T-helper 2 cell treated with Interferon-gamma antibody and Interleukin-4, amounts not matched to agents 5 μg/mL and 100 μg/mL, for 36 hours (primary cell): Measurements from ENCODE around the gene PCDH9.
"Not testable (repeated sequence)": the region's sequence is repeated elsewhere in the genome, so short reads cannot be mapped to it uniquely, and the experiment has no call there.

ENCODE experiments used
- DNase-seq: peaks from one replicate; pipeline ENCODE4 v3.0.0; 2021; ENCODE audit warnings: low spot score
- H3K27ac Mint-ChIP-seq: one replicate; pipeline ENCODE4 v1.8.0; 2021; ENCODE audit warnings: mild to moderate bottlenecking, mixed read lengths
- H3K27me3 Mint-ChIP-seq: one replicate; pipeline ENCODE4 v1.8.0; 2021; ENCODE audit warnings: low read depth, mixed read lengths
- H3K36me3 Mint-ChIP-seq: one replicate; pipeline ENCODE4 v1.8.0; 2021; ENCODE audit warnings: low read depth, mixed read lengths
- H3K4me1 Mint-ChIP-seq: one replicate; pipeline ENCODE4 v1.8.0; 2021; ENCODE audit warnings: low read depth, mixed read lengths
- H3K4me3 Mint-ChIP-seq: one replicate; pipeline ENCODE4 v1.8.0; 2022; ENCODE audit warnings: mild to moderate bottlenecking, moderate library complexity, mixed read lengths
- H3K9me3 Mint-ChIP-seq: one replicate; pipeline ENCODE4 v1.8.0; 2021; ENCODE audit warnings: mixed read lengths

PCDH9 gene

DNA sequence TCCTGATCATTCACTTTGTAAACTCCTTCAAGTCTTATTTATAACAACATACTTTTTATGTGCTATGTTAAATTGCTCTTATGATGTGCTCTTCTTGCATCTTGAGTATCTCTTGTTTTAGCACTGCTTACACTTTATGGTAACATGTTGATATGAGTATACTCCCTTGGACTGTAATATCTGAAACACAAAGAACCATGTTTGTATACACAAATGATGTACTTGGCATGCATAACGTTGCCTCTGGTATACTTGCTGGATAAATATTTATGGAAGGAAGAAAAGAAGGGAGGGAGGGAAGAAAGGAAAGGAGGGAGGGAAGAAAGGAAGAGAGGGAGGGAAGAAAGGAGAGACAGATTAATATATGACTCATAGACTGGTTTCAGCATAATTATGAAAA lies 333.2 kb downstream of the PCDH9 start:
- no peaks in the 10 kb centered on the region for H3K27me3 Mint-ChIP-seq
- H3K4me1 Mint-ChIP-seq, result no peaks in the 10 kb centered on the region
- no peaks in the 10 kb centered on the region for H3K9me3 Mint-ChIP-seq
- H3K4me3 Mint-ChIP-seq, result no peak overlapping the region
- no peak overlapping the region for H3K27ac Mint-ChIP-seq
- no peak for DNase-seq
- no peaks in the 10 kb centered on the region for H3K36me3 Mint-ChIP-seq

DNA sequence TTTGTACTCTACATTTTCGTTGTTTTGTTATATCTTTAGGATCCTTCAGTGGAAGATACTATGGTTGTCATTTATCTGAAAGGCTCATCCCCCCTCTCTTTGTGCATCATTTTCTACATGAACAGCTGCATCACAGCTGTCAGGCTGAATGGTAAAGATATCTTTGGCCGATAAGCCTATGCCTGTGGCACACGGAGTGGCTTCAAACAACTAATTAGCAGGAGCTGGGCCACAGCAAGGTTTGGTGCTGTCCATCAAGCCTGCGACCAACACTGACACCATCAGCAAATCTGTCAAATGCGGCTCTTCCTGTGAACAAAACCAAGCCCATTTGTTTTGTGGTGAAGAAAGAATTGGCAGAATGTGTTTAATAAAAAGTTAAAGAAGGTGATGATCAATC lies 334.4 kb downstream of the PCDH9 start:
- H3K4me1 Mint-ChIP-seq, result no peaks in the 10 kb centered on the region

DNA sequence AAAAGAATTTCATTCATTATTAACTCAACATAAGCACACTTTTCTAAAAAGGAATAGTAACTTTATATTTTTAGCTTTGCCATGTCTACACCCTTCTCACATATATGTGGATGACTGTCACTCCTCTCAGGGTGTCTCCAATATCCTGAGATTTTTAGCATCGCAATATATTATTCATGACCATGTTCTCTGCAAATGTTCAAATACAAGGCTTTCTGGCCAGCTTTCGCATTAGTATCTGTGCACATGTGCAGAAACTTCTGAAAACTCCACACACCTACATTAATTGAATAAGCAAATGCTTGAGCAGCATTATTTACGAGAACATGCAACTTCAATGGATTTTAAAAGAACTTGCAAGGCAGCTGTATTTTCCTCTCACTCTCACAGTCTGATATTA lies 334.8 kb downstream of the PCDH9 start:
- H3K27me3 Mint-ChIP-seq, result no peaks in the 10 kb centered on the region
- H3K9me3 Mint-ChIP-seq, result no peaks in the 10 kb centered on the region
- H3K4me3 Mint-ChIP-seq, result no peak overlapping the region
- H3K4me1 Mint-ChIP-seq, result no peaks in the 10 kb centered on the region
- no peaks in the 10 kb centered on the region for H3K36me3 Mint-ChIP-seq
- no peak for DNase-seq
- H3K27ac Mint-ChIP-seq, result no peak overlapping the region

More for the DNA sequence above, 334.4 kb downstream of the PCDH9 start:
- Mint-ChIP-seq H3K27me3 (no peaks in the 10 kb centered on the region), H3K27ac (no peak overlapping the region), H3K36me3 (no peaks in the 10 kb centered on the region), H3K4me3 (no peak overlapping the region), H3K9me3 (no peaks in the 10 kb centered on the region)
- no peak for DNase-seq

DNA sequence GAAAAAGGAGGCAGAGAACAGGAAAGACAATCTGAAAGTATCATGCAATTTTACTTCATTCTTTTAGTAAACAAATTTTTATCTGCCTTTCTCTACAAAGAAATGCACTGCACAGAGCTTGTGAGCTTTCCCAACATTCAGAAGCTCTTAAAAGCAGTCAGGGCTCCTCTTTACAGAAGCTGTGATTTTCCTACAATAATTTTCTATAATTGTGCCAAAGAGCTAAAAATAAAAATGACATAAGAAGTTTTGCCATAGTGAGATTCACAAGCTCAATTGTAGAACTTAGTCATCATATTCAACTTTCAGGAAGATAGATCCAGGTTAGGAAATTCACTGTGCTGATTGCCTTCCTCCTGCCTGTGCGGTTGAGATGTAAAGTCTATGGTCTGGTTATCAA lies 341.4 kb downstream of the PCDH9 start:
- H3K27ac Mint-ChIP-seq, result no peak overlapping the region
- no peak for DNase-seq
- H3K9me3 Mint-ChIP-seq, result no peaks in the 10 kb centered on the region
- no peaks in the 10 kb centered on the region for H3K27me3 Mint-ChIP-seq
- no peak overlapping the region for H3K4me3 Mint-ChIP-seq
- H3K4me1 Mint-ChIP-seq, result no peaks in the 10 kb centered on the region
- no peaks in the 10 kb centered on the region for H3K36me3 Mint-ChIP-seq

DNA sequence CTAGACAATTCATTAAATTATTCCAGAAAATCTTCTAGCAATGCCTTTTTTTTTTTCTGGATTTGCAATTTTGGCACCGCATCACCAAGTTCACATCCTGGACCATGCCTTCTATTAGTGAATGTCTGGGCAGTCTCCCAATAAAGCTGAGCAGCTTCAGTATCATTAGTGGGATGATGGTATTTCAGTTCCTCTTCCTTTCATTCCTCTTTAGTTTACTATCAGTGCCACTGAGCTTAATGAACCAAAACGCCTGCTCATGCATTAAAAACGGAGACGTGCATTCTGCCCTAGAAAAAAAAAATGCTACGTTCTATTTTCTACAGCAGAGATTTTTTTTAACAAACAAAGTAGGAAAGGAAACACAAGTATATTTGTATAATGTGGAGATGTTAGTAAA lies 343.0 kb downstream of the PCDH9 start:
- no peak for DNase-seq
- H3K27me3 Mint-ChIP-seq, result no peaks in the 10 kb centered on the region
- no peak overlapping the region for H3K27ac Mint-ChIP-seq
- no peak overlapping the region for H3K4me3 Mint-ChIP-seq
- no peaks in the 10 kb centered on the region for H3K4me1 Mint-ChIP-seq
- no peaks in the 10 kb centered on the region for H3K9me3 Mint-ChIP-seq
- no peaks in the 10 kb centered on the region for H3K36me3 Mint-ChIP-seq

DNA sequence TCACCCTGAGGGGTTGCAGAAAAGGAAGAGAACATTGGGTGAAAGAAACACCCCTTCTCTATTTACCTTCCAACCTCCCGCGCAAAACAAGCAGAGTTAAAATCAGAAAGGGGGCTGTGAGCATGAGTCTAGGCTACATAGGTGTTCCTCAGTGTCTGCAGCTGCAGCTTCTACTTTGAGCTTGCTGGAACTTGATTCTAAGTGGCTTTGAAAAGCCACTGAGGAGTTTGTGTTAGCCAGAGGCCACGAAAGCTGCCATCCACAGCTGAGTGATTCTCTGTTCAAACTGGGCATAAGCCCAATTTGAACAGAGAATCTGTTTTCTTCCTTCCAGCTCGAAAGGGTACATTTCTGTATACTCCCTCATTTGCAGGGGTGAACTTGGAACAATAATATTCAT lies 343.9 kb downstream of the PCDH9 start:
- Mint-ChIP-seq H3K4me1 (no peaks in the 10 kb centered on the region), H3K9me3 (no peaks in the 10 kb centered on the region), H3K36me3 (no peaks in the 10 kb centered on the region), H3K27ac (no peak overlapping the region), H3K27me3 (no peaks in the 10 kb centered on the region), H3K4me3 (no peak overlapping the region)
- no peak for DNase-seq

DNA sequence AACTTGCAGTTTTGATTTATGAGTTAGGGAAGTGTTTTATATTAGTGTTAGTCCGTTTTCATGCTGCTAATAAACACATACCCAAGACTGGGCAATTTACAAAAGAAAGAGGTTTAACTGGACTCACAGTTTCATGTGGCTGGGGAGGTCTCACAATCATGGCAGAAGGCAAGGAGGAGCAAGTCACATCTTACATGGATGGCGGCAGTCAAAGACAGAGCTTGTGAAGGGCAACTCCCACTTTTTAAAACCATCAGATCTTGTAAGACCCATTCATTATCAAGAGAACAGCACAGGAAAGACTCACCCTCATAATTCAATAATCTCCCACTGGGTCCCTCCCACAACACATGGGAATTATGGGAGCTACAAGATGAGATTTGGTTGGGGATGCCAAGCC lies 349.0 kb downstream of the PCDH9 start:
- DNase-seq, H3K4me3 Mint-ChIP-seq, H3K4me1 Mint-ChIP-seq, H3K9me3 Mint-ChIP-seq, H3K36me3 Mint-ChIP-seq, H3K27me3 Mint-ChIP-seq, H3K27ac Mint-ChIP-seq: not testable (repeated sequence)

DNA sequence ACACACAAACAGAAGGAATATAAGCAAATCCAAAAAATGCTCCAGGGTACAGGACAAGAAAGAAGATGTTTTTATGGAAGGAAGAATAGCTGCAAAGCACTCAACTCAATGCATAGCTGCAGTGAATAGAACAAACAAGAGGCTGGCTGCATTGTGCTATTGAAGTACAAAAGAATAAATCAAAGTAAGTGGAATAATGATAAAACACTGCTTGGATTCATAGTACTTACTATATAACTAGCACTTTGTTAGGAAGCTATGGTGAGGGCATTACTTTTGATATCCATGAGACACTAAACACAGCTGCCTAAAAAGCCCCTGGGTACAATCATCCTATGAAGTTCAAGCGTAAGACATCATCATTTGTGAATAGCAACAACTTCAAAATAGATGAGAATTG lies 350.1 kb downstream of the PCDH9 start:
- H3K27ac Mint-ChIP-seq, result no peak overlapping the region
- H3K27me3 Mint-ChIP-seq, result no peaks in the 10 kb centered on the region
- H3K9me3 Mint-ChIP-seq, result no peaks in the 10 kb centered on the region
- no peaks in the 10 kb centered on the region for H3K36me3 Mint-ChIP-seq
- no peak overlapping the region for H3K4me3 Mint-ChIP-seq
- no peak for DNase-seq
- no peaks in the 10 kb centered on the region for H3K4me1 Mint-ChIP-seq

DNA sequence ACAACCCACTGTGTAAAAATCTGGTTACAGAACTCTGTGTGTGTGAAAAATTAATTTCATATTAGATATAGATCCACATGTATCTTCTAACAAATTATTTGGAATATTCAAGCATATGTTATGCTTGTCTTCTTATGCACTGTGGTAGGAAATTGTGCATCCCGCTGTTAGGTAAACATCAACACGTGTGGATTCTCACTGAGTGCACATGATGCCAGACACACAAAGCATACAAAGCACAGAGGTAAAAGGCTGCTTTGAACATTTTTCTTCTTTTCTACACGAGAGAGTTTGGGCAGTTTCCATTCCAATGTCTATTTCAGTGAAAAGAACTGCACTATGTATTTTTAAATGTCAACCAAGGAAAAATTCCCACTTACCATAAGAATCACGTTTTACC lies 354.9 kb downstream of the PCDH9 start:
- no peak for DNase-seq
- no peaks in the 10 kb centered on the region for H3K4me1 Mint-ChIP-seq
- H3K4me3 Mint-ChIP-seq, result no peak overlapping the region
- no peaks in the 10 kb centered on the region for H3K9me3 Mint-ChIP-seq
- H3K27ac Mint-ChIP-seq, result no peak overlapping the region
- no peaks in the 10 kb centered on the region for H3K36me3 Mint-ChIP-seq
- no peaks in the 10 kb centered on the region for H3K27me3 Mint-ChIP-seq

DNA sequence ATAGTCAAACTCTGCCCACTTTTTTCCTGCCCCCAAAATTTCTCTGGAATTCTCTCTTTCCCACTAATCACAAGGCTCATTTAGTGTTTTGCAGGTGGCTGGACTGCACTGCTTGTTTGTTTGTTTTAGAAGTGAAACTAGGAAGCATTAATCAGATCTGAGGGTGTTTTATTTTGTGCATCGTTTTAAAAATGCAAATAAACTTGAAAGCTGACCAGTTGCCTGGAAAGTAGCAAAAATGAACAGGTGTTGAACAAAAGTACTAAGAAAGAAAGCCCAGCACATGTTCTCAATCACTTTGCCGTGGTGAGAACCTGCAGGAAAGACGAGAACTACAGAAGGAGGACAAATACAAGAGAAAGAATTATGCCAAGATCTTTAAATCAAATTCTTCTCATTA lies 365.5 kb downstream of the PCDH9 start:
- Mint-ChIP-seq H3K36me3 (no peaks in the 10 kb centered on the region), H3K4me3 (no peak overlapping the region), H3K27ac (no peak overlapping the region), H3K9me3 (no peaks in the 10 kb centered on the region), H3K4me1 (no peaks in the 10 kb centered on the region), H3K27me3 (no peaks in the 10 kb centered on the region)
- no peak for DNase-seq

DNA sequence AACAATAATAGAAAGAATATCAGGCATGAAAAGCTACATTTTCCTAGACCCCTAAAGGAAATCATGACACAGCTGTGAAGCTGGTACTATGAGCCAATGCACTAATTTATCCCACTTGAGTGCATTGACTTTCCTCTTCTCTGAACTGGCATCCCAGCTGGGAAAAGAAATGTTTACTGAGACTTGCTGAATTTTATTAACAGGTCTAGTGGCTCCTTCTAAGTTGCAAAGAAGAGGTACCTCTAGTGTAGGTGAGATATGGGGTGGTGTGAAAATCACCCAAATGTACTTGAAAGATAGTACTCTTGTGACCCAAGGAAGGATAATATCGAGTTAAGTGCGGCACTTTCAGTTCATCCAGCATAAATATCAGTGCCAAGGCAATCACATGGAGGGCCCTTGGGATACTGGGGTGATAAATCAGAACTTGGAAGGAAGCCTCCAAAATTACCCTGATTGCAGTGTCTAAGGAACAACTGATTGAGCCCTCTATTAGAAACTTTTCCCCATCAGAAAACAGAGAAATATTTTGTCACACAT lies 369.2 kb downstream of the PCDH9 start:
- no peaks in the 10 kb centered on the region for H3K4me1 Mint-ChIP-seq
- H3K36me3 Mint-ChIP-seq, result no peaks in the 10 kb centered on the region
- H3K27me3 Mint-ChIP-seq, result no peaks in the 10 kb centered on the region

DNA sequence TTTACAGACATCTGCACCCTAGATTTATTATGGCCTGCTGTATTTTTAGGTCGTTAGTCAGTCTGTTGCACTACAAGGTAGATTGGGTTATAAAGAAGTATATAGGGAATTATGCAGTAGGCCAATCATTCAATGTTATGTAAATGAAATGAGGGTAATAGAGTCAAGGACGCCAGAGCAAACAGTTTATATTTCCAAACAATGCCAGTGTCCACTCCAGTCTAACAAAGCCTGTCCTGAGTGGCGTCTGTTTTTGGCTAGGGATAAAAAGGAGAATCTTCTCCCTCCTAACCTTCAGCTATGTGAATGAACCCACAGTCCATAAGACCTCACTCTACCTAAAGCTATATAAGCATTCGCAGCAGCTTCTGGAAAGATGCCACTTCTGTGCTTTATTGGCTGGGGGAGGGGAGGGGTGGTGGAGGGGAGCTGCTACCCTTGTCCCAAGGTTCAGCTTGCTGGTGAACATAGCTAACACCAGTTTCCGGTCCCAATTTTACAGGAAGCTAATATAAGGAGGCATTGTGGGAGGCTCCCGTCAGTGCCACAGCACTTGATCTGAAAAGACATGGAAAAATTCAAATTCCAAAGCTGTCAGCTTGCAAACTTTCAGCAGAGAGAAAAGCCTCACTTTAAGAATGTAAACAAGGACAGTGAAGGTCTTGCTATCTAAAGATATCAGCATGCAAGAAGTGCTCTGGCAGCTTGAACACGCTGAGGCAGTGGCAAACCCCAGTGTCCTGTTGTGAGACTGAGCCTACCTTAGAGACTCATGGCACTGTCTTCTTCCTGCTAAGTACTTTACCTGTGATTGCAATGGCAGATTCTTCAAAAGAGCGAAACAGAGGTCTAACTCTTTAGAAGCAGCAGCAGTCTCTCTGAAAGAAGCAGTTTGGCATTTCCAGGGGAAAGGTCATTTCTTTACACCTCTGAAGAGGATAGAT lies 369.9 kb downstream of the PCDH9 start:
- H3K27ac Mint-ChIP-seq, result no peak overlapping the region
- H3K27me3 Mint-ChIP-seq, result no peaks in the 10 kb centered on the region
- H3K9me3 Mint-ChIP-seq, result no peaks in the 10 kb centered on the region
- H3K4me3 Mint-ChIP-seq, result no peak overlapping the region
- H3K36me3 Mint-ChIP-seq, result no peaks in the 10 kb centered on the region
- no peaks in the 10 kb centered on the region for H3K4me1 Mint-ChIP-seq
- no peak for DNase-seq

More for the DNA sequence above, 369.2 kb downstream of the PCDH9 start:
- Mint-ChIP-seq H3K27ac (no peak overlapping the region), H3K4me3 (no peak overlapping the region), H3K9me3 (no peaks in the 10 kb centered on the region)
- no peak for DNase-seq

DNA sequence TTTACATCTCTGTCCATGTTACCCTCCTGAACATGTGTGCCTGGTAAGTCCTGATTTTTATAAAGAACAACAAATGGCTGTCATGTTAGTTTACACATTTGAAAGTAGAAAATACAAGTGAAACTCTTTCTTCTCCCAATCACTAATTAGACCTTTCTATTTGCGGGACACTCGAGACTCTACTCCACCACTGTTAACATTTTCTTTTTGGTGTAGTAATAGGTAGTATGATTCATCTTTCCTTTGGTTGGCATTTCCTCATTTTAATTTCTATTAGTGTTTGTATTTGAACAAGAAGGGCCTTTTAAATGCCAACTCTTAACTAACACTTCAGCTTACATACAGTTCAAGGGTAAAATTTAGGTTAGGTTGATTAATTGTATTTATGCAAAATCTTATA lies 371.1 kb downstream of the PCDH9 start:
- H3K4me1 Mint-ChIP-seq, result no peaks in the 10 kb centered on the region
- DNase-seq, result no peak
- H3K4me3 Mint-ChIP-seq, result no peak overlapping the region
- H3K27ac Mint-ChIP-seq, result no peak overlapping the region
- no peaks in the 10 kb centered on the region for H3K9me3 Mint-ChIP-seq
- H3K36me3 Mint-ChIP-seq, result no peaks in the 10 kb centered on the region
- H3K27me3 Mint-ChIP-seq, result no peaks in the 10 kb centered on the region

DNA sequence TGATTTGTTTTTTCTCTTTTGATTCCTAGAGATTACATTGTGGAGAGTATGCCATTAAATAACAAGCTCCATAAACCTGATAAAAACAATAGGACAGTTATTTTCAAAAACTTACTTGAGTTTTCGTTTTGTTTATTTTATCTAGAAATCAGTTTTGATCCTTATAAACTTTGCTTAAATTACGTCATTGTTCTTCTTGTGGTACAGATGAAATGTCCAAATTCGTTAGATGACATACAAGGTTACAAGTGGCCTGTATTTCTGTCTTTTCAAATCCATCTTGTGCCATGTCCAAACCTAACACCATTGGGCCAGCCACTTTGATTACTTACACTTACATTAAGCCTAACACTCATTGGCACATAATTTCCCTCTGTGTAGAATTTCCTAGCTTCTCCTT lies 372.0 kb downstream of the PCDH9 start:
- H3K27ac Mint-ChIP-seq, result no peak overlapping the region
- no peak for DNase-seq
- H3K36me3 Mint-ChIP-seq, result no peaks in the 10 kb centered on the region
- H3K27me3 Mint-ChIP-seq, result no peaks in the 10 kb centered on the region
- no peaks in the 10 kb centered on the region for H3K4me1 Mint-ChIP-seq
- H3K9me3 Mint-ChIP-seq, result no peaks in the 10 kb centered on the region
- H3K4me3 Mint-ChIP-seq, result no peak overlapping the region

DNA sequence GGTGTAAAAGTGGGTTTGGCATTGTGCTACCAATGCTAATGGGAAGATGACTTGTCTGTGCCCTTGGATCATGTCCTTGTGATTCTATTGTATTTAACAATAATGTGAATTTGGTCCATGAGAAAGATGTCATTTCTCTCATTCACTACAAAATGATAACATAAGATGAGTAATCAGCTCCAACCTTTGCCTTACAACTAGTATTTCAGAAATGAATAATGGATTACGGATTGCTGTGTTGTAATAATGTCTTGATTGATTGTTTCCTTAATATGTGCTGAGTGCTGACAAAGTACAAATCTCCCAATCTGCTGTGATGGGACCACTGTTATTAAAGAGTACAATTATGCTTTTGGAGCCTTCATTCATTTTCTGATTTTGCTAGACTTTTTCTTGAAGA lies 375.0 kb downstream of the PCDH9 start:
- no peak overlapping the region for H3K4me3 Mint-ChIP-seq

More for the DNA sequence above, 375.0 kb downstream of the PCDH9 start:
- Mint-ChIP-seq H3K36me3 (no peaks in the 10 kb centered on the region), H3K27ac (no peak overlapping the region), H3K27me3 (no peaks in the 10 kb centered on the region), H3K9me3 (no peaks in the 10 kb centered on the region), H3K4me1 (no peaks in the 10 kb centered on the region)
- no peak for DNase-seq
